Measurements from ENCODE around the gene TMEM229A. TPM values are rescaled to one million over a fixed set of nuclear protein-coding genes. Genes with fewer than 3 reads are reported as not detected.

The TMEM229A gene
- total RNA-seq, 1 experiment from 2014 or later, result not detected

DNA sequence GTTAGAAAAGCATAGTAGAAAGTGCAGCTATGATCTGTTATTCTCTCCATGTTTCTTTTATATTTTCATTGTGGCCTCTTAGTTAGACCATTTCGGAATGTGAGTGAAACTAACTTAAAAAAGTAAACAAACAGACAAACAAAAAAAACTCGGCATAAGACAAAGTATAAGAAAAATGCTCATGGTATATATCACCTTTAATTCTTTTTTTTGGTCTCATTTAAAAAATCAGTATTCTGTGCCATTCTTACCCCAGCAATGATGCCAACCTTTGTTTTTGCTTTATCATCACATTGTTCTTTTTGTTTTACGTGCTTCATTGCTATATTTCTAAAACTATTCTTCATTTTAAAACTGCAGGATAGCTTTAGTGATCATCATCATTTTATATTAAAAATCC is 2.8 kb upstream of the TMEM229A start:
- Histone ChIP-seq H4K20me1 (ENCODE audit: insufficient read depth) (no peaks in the 10 kb centered on the region), H3K4me1 (replicated peaks; ENCODE audit: insufficient read depth) (no peaks in the 10 kb centered on the region), H3K79me2 (ENCODE audit: low read depth) (no peaks in the 10 kb centered on the region), H3K36me3 (ENCODE audit: low read depth) (no peaks in the 10 kb centered on the region), H3K27me3 (ENCODE audit: insufficient read depth, low read depth) (no peaks in the 10 kb centered on the region), H3K27ac (no peak overlapping the region), H2AFZ (no peak overlapping the region), H3F3A (ENCODE audit: insufficient read depth, low read depth) (no peaks in the 10 kb centered on the region), H3K4me2 (no peak overlapping the region), H3K9me3 (ENCODE audit: insufficient read depth, low read depth) (no peaks in the 10 kb centered on the region), H3K9me2 (ENCODE audit: insufficient read depth) (no peaks in the 10 kb centered on the region), H3K4me3 (no peak overlapping the region)
- no TSS peak for BruUV-seq (replicated peaks)
- POLR2A ChIA-PET (ENCODE audit: unreplicated experiment), result no interaction called here
- DNase-seq, result no peak
- no peak for TF ChIP-seq EZH2 (IDR thresholded peaks at IDR 0.05; ENCODE audit: low read depth)
- TF ChIP-seq, protein P1, sequence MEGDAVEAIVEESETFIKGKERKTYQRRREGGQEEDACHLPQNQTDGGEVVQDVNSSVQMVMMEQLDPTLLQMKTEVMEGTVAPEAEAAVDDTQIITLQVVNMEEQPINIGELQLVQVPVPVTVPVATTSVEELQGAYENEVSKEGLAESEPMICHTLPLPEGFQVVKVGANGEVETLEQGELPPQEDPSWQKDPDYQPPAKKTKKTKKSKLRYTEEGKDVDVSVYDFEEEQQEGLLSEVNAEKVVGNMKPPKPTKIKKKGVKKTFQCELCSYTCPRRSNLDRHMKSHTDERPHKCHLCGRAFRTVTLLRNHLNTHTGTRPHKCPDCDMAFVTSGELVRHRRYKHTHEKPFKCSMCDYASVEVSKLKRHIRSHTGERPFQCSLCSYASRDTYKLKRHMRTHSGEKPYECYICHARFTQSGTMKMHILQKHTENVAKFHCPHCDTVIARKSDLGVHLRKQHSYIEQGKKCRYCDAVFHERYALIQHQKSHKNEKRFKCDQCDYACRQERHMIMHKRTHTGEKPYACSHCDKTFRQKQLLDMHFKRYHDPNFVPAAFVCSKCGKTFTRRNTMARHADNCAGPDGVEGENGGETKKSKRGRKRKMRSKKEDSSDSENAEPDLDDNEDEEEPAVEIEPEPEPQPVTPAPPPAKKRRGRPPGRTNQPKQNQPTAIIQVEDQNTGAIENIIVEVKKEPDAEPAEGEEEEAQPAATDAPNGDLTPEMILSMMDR (conservative IDR thresholded peaks at IDR 0.05), result no peak
- CTCF ChIA-PET, result no interaction called here
- intact Hi-C loops (cut with micrococcal nuclease; ENCODE audit: unreplicated experiment), result no loop called here

DNA sequence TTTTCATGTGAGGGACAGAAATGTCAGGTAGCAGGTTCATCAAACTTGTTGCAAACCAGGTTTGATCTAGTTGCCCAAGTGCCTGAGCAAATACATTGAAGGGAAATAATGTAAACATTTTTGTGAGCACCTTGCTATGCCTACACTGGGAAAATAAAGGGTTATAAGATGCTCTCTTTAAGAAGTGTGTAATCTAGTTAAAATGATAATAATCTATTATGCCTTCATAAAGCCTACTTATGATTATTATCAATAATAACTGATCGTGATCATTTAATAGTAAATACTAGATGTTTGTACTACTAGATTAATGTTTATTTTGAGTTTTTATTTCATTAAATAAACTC is 1.9 kb upstream of the TMEM229A start:
- ChIA-PET POLR2A (ENCODE audit: unreplicated experiment) (no interaction called here), CTCF (no interaction called here)
- Histone ChIP-seq H4K20me1 (ENCODE audit: insufficient read depth) (no peaks in the 10 kb centered on the region), H3K4me2 (no peak overlapping the region), H3K27ac (no peak overlapping the region), H3K27me3 (ENCODE audit: insufficient read depth, low read depth) (no peaks in the 10 kb centered on the region), H3F3A (ENCODE audit: insufficient read depth, low read depth) (no peaks in the 10 kb centered on the region), H3K4me1 (replicated peaks; ENCODE audit: insufficient read depth) (no peaks in the 10 kb centered on the region), H3K36me3 (ENCODE audit: low read depth) (no peaks in the 10 kb centered on the region), H3K79me2 (ENCODE audit: low read depth) (no peaks in the 10 kb centered on the region), H3K9me2 (ENCODE audit: insufficient read depth) (no peaks in the 10 kb centered on the region), H3K9me3 (ENCODE audit: insufficient read depth, low read depth) (no peaks in the 10 kb centered on the region), H2AFZ (no peak overlapping the region), H3K4me3 (no peak overlapping the region)
- no peak for DNase-seq
- BruUV-seq (replicated peaks), result no TSS peak
- TF ChIP-seq EZH2 (IDR thresholded peaks at IDR 0.05; ENCODE audit: low read depth), result no peak
- intact Hi-C loops (cut with micrococcal nuclease; ENCODE audit: unreplicated experiment), result no loop called here

DNA sequence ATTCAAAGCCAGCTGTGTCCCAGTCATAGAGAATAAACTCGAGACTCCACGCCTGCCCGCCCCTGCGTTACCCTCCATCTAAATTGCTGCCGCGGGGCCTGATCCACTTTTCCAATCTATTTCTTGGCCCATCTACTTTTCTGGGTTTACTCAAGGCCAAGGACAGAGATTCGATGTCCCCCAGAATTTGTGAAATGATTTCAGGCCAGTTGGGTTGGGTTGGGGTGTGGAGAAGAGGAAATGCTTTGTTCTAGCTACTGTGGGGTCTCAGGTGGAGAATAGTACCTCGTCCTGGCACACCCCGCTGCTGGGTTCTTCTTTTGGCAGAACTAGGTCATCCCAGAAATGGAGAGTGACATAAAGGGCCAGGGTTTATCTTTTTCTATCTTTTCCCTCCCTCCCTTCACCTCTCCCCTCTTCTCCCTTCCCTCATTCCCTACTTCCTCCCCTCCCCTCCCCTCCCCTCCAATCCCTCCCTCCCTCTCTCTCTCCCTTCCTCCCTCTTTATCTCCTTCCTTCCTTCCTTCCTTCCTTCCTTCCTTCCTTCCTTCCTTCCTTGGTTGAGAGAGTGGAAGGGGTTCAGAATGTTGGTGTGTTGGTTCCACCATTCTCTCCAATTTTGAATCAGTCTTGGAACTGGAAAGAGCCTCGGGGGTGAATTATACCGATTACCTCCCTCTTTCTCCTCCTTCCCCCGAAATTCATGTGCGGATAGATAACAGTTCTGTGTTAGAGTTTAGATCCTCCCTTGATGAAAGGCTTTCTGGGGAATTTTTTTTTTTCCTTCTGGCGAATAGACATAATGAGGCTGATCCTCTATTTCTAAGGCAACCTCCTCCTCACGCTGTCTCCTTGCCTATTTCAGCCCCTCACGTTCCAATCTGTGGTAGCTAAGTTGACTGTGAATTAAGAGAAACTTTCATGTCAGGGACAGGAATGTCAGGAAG is 1.2 kb upstream of the TMEM229A start:
- H3K9me2 ChIP-seq (ENCODE audit: insufficient read depth), result no peaks in the 10 kb centered on the region
- no peak for TF ChIP-seq EZH2 (IDR thresholded peaks at IDR 0.05; ENCODE audit: low read depth)
- TF ChIP-seq, protein P1 (conservative IDR thresholded peaks at IDR 0.05), result no peak
- H3K9me3 ChIP-seq (ENCODE audit: insufficient read depth, low read depth), result no peaks in the 10 kb centered on the region
- intact Hi-C loops (cut with micrococcal nuclease; ENCODE audit: unreplicated experiment), result no loop called here
- H3K36me3 ChIP-seq (ENCODE audit: low read depth), result no peaks in the 10 kb centered on the region
- no peaks in the 10 kb centered on the region for H3F3A ChIP-seq (ENCODE audit: insufficient read depth, low read depth)
- no peaks in the 10 kb centered on the region for H3K79me2 ChIP-seq (ENCODE audit: low read depth)
- no peaks in the 10 kb centered on the region for H3K4me1 ChIP-seq (replicated peaks; ENCODE audit: insufficient read depth)
- no peaks in the 10 kb centered on the region for H4K20me1 ChIP-seq (ENCODE audit: insufficient read depth)
- ChIA-PET POLR2A (ENCODE audit: unreplicated experiment) (no interaction called here), CTCF (no interaction called here)
- no peak for DNase-seq
- no TSS peak for BruUV-seq (replicated peaks)
- H2AFZ ChIP-seq, result no peak overlapping the region
- H3K27ac ChIP-seq, result no peak overlapping the region
- no peaks in the 10 kb centered on the region for H3K27me3 ChIP-seq (ENCODE audit: insufficient read depth, low read depth)
- no peak overlapping the region for H3K4me3 ChIP-seq
- no peak overlapping the region for H3K4me2 ChIP-seq
